ENCODE data around the gene CPNE4. TPM values are rescaled to one million over a fixed set of nuclear protein-coding genes. Genes with fewer than 3 reads are reported as not detected.
"Not testable (repeated sequence)": the region's sequence is repeated elsewhere in the genome, so short reads cannot be mapped to it uniquely, and the experiment has no call there.

The CPNE4 gene
- total and polyA plus RNA-seq, 10 donors = 0.03 to 3.1 (median 0.91) TPM; not detected in 2

GRCh38 chr3:131896285-131896684, 138.5 kb downstream of the CPNE4 start:
- Histone ChIP-seq H3K27me3 (replicated peaks in 1 of 7) (peaks cover 0 to 7% (median 0%) of the 10 kb centered on the region in 7 donors), H3K4me3 (no peak overlapping the region), H3K27ac (no peak overlapping the region), H3K9me3 (peaks cover 0 to 6% (median 0%) of the 10 kb centered on the region in 8 donors), H3K4me1 (no peaks in the 10 kb centered on the region), H3K36me3 (no peaks in the 10 kb centered on the region)
- DNase-seq = no peak
- intact Hi-C loops (cut with DNase I; ENCODE audit: low total_unique reads) = no loop called here
- no peak for TF ChIP-seq POLR2AphosphoS5 (IDR thresholded peaks at IDR 0.05)
- no peak for TF ChIP-seq POLR2A (IDR thresholded peaks at IDR 0.05)
- TF ChIP-seq, protein P1, sequence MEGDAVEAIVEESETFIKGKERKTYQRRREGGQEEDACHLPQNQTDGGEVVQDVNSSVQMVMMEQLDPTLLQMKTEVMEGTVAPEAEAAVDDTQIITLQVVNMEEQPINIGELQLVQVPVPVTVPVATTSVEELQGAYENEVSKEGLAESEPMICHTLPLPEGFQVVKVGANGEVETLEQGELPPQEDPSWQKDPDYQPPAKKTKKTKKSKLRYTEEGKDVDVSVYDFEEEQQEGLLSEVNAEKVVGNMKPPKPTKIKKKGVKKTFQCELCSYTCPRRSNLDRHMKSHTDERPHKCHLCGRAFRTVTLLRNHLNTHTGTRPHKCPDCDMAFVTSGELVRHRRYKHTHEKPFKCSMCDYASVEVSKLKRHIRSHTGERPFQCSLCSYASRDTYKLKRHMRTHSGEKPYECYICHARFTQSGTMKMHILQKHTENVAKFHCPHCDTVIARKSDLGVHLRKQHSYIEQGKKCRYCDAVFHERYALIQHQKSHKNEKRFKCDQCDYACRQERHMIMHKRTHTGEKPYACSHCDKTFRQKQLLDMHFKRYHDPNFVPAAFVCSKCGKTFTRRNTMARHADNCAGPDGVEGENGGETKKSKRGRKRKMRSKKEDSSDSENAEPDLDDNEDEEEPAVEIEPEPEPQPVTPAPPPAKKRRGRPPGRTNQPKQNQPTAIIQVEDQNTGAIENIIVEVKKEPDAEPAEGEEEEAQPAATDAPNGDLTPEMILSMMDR (IDR thresholded peaks at IDR 0.05 in 8 of 11, conservative IDR thresholded peaks at IDR 0.05 in 3 of 11) = no peak
- WGBS, 5 donors = 93 to 96% (median 94%) methylated on average over 1 of the region's 1 CpG

GRCh38 chr3:131895766-131896165, 139.0 kb downstream of the CPNE4 start:
- WGBS, 5 donors = 83 to 93% (median 87%) methylated on average over 3 of the region's 3 CpGs
- Histone ChIP-seq H3K36me3 (no peaks in the 10 kb centered on the region), H3K4me3 (no peak overlapping the region), H3K27ac (no peak overlapping the region), H3K9me3 (peaks cover 0 to 6% (median 0%) of the 10 kb centered on the region in 8 donors), H3K27me3 (replicated peaks in 1 of 7) (peaks cover 0 to 7% (median 0%) of the 10 kb centered on the region in 7 donors), H3K4me1 (no peaks in the 10 kb centered on the region)
- no peak for DNase-seq
- intact Hi-C loops (cut with DNase I; ENCODE audit: low total_unique reads) = no loop called here
- TF ChIP-seq, protein P1 (IDR thresholded peaks at IDR 0.05 in 8 of 11, conservative IDR thresholded peaks at IDR 0.05 in 3 of 11) = no peak
- TF ChIP-seq POLR2AphosphoS5 (IDR thresholded peaks at IDR 0.05) (no peak), POLR2A (IDR thresholded peaks at IDR 0.05) (no peak)

DNA sequence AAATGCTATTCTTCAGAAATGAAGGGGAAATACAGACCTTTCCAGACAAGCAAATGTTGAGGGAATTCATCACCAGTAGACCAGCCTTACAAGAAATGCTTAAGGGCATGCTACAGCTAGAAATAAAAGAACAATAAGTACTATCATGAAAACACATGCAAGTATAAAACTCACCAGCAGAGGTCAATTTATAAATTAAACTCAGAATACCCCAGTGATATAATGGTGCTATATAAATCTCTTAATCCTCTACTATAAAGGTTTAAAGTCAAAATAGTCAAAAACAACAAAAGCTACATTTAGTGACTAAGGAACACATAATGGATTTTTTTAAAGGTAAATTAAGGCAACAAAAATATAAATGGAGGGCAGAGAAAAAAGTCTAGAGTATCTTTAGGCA, 142.5 kb downstream of the CPNE4 start:
- Histone ChIP-seq H3K9me3 (peaks cover 0 to 6% (median 0%) of the 10 kb centered on the region in 8 donors), H3K4me1 (no peaks in the 10 kb centered on the region), H3K36me3 (no peaks in the 10 kb centered on the region), H3K27me3 (replicated peaks in 1 of 7) (peaks cover 0 to 12% (median 0%) of the 10 kb centered on the region in 7 donors), H3K4me3 (no peak overlapping the region), H3K27ac (no peak overlapping the region)
- TF ChIP-seq POLR2A (IDR thresholded peaks at IDR 0.05) (no peak), POLR2AphosphoS5 (IDR thresholded peaks at IDR 0.05) (no peak)
- TF ChIP-seq, protein P1 (IDR thresholded peaks at IDR 0.05 in 8 of 11, conservative IDR thresholded peaks at IDR 0.05 in 3 of 11) = no peak
- DNase-seq = no peak
- intact Hi-C loops (cut with DNase I; ENCODE audit: low total_unique reads) = no loop called here

DNA sequence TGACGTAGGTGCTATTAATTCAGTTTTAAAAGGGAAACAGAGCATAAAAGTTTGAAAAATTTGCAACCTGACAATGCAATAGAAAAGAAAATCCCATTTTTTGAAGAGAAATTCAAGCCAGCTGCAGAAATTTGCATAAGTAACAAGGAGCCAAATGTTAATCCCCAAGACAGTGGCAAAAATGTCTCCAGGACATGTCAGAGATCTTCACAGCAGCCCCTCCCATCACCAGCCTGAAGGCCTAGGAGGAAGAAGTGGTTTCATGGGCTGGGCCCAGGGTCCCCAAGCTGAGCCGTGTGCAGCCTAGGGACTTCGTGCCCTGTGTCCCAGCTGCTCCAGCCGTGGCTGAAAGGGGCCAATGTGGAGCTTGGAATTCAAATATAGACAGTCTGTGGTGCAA, 148.9 kb downstream of the CPNE4 start:
- H3K4me3 ChIP-seq; H3K27me3 ChIP-seq (replicated peaks in 1 of 7); H3K9me3 ChIP-seq; DNase-seq; H3K27ac ChIP-seq; H3K36me3 ChIP-seq; intact Hi-C loops (cut with DNase I; ENCODE audit: low total_unique reads); H3K4me1 ChIP-seq: not testable (repeated sequence)
- WGBS, 5 donors = 57 to 80% (median 77%) methylated on average over 2 to 4 of the region's 4 CpGs
